ENCODE measurements around the gene PANX1.

DNA sequence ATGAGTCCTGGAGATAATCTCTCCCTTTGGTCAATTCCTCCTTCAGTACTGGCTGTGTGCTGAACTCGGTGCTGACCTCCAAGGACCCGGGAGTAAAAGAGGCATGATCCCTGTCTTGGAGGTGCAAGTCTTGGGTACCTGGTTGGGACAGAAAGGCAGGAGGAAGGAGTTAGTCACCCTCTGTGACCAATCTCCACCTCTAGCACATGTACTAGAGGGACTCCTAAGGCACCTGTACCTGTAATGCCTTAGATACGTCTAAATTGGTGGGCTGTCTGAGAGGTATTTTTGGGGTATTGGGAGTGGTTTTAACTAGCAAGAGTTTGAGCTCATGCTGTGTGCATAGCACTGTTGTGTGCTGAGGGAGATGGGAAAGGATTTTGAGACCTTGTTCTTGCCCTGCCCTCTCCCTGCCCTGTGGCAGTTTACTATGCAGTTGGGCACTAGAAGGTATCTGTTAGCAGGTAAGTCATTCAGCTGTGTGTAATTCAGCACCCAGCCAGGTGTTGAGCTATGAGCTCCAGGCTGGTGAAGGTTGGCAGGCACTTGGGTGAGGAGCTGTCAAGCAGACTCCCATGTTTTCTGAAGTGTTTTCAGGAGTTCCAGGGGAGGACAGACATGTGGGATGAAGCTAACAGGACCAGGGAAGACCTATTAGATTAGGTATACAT is 2.5 kb downstream of the PANX1 start:
- TF ChIP-seq POLR2A (IDR thresholded peaks at IDR 0.05; ENCODE audit: low read length) (no peak), GATA1 (IDR thresholded peaks at IDR 0.05; ENCODE audit: low read depth, low read length) (no peak)
